Panc1 (cell line): ENCODE results near the gene ADPGK.

Experiments used
- POLR2AphosphoS5 ChIP-seq: IDR thresholded peaks from 2 replicates; pipeline ENCODE4 v1.6.1; 2012; ENCODE audit warnings: mild to moderate bottlenecking, low read depth, low read length, moderate library complexity
- TCF7L2 ChIP-seq: IDR thresholded peaks from 2 replicates; pipeline ENCODE4 v1.6.1; 2011; ENCODE audit warnings: mild to moderate bottlenecking, low read depth, low read length, inconsistent platforms
- TF ChIP-seq, protein P1 (sequence below): fragments of 450-650 bp; IDR thresholded peaks from 2 replicates; pipeline ENCODE4 v1.5.1; 2017; ENCODE audit warnings: mild to moderate bottlenecking
- TF ChIP-seq, protein P2 (sequence below), 2 experiments: IDR thresholded peaks; 2 replicates each; pipeline ENCODE4 v1.6.1; 2011 to 2012; ENCODE audit warnings: low read depth in 2 of 2, control low read depth in 1 of 2, low read length in 1 of 2, mild to moderate bottlenecking in 1 of 2, moderate library complexity in 1 of 2; ENCODE audit not compliant: insufficient read depth in 1 of 2

DNA sequence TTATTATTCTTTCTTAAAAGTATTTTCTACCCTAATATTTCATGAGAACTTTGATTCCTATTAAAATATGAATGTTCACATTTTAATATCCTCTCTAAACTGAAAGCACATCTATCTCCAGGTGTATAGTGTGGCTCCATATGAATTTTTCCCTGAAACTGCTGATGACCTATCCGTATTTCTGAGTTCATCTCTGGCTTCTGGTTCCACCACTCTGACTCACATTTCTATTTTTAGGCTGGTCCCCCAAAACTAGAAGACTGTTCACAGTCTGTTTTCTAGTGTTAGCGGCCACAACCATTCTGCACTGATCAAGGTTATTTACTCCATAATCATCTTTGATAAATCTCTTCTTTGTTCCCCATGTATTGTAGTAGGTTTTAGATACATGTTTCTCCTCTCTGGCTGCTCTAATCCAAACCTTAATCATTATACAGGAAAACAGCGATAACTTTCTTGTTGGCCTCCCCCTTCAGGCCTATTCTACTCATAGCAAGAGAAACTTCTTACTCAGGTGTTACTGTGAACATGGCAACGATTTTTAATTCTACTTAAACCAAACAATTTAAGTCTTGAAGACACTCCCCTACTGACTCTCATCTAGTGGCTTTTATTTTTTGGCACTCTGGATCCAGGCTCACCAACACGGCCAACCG is 12.8 kb downstream of the ADPGK start:
- TF ChIP-seq, protein P1, sequence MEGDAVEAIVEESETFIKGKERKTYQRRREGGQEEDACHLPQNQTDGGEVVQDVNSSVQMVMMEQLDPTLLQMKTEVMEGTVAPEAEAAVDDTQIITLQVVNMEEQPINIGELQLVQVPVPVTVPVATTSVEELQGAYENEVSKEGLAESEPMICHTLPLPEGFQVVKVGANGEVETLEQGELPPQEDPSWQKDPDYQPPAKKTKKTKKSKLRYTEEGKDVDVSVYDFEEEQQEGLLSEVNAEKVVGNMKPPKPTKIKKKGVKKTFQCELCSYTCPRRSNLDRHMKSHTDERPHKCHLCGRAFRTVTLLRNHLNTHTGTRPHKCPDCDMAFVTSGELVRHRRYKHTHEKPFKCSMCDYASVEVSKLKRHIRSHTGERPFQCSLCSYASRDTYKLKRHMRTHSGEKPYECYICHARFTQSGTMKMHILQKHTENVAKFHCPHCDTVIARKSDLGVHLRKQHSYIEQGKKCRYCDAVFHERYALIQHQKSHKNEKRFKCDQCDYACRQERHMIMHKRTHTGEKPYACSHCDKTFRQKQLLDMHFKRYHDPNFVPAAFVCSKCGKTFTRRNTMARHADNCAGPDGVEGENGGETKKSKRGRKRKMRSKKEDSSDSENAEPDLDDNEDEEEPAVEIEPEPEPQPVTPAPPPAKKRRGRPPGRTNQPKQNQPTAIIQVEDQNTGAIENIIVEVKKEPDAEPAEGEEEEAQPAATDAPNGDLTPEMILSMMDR = peak; percentile 18; the same call in 1 of the 2 replicates
- TF ChIP-seq POLR2AphosphoS5 = no peak
- TF ChIP-seq, protein P2, sequence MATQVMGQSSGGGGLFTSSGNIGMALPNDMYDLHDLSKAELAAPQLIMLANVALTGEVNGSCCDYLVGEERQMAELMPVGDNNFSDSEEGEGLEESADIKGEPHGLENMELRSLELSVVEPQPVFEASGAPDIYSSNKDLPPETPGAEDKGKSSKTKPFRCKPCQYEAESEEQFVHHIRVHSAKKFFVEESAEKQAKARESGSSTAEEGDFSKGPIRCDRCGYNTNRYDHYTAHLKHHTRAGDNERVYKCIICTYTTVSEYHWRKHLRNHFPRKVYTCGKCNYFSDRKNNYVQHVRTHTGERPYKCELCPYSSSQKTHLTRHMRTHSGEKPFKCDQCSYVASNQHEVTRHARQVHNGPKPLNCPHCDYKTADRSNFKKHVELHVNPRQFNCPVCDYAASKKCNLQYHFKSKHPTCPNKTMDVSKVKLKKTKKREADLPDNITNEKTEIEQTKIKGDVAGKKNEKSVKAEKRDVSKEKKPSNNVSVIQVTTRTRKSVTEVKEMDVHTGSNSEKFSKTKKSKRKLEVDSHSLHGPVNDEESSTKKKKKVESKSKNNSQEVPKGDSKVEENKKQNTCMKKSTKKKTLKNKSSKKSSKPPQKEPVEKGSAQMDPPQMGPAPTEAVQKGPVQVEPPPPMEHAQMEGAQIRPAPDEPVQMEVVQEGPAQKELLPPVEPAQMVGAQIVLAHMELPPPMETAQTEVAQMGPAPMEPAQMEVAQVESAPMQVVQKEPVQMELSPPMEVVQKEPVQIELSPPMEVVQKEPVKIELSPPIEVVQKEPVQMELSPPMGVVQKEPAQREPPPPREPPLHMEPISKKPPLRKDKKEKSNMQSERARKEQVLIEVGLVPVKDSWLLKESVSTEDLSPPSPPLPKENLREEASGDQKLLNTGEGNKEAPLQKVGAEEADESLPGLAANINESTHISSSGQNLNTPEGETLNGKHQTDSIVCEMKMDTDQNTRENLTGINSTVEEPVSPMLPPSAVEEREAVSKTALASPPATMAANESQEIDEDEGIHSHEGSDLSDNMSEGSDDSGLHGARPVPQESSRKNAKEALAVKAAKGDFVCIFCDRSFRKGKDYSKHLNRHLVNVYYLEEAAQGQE (IDR thresholded peaks at IDR 0.05; ENCODE audit: insufficient read depth in 1 of 2, low read depth in 2 of 2, low read length in 1 of 2) = no peak
- TF ChIP-seq TCF7L2 = no peak
